HG02588 (cell line): ENCODE results near the gene ALKBH5.
A peak's percentile ranks its signal among the peaks of the same experiment; 100 is the strongest.

Experiments
- ATAC-seq: cut with Tn5 transposase; IDR thresholded peaks from one replicate; pipeline ENCODE4 v1.9.1; 2021; ENCODE audit warnings: mild to moderate bottlenecking, moderate library complexity; ENCODE audit not compliant: unreplicated experiment

The ALKBH5 gene

DNA sequence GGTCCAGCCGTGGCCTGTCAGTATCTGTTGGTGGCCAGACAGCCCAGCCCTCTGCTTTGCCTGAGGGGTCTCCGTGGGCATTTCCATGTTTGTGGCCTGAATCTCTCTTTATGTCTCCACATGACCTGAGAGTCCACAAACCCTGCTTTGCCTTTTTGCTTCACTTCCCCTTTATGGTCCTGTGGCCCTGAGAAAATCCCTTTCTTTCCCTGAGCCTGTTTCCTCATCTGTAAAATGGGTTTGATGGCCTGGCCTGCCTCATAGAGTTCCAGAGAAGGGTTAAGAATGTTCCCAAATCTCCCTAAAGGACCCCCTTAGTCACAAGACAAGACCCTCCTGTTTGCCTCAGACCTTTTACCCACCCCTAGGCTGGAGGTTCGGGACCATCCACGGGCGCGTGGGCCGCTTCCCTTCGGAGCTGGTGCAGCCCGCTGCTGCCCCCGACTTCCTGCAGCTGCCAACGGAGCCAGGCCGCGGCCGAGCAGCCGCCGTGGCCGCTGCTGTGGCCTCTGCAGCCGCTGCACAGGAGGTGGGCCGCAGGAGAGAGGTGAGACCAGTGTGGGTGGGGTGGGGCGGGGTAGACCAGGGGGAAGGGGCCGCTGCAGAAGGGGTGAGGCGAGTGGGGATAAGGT lies 26.2 kb upstream of the ALKBH5 start:
- no peak for ATAC-seq

DNA sequence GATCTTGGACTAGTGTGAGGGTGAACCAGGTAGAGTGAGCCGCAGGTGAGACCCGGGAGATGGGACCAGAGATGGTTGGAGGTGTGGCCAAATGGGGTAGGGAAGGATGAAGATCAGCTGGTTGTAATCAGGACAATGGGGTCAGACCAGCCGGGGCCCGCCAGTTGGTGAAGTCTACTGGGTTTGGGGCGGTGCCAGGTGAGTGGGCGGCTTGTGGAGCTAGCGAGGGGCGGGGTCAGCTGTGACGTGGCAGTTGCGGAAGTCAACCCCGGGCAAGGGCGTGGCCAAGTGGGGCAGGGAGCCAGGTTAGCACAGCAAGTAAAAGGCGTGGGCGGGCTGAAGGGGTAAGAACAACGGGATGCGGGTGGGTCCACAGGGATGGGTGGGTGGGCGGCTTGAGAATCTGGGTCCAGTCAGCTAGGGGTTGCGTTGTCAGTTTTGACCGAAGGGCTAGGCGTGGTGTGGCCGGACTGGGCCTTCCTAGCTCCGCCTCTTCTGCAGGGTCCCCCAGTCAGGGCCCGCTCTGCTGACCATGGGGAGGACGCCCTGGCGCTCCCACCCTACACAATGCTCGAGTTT lies 25.5 kb upstream of the ALKBH5 start:
- ATAC-seq, result no peak

DNA sequence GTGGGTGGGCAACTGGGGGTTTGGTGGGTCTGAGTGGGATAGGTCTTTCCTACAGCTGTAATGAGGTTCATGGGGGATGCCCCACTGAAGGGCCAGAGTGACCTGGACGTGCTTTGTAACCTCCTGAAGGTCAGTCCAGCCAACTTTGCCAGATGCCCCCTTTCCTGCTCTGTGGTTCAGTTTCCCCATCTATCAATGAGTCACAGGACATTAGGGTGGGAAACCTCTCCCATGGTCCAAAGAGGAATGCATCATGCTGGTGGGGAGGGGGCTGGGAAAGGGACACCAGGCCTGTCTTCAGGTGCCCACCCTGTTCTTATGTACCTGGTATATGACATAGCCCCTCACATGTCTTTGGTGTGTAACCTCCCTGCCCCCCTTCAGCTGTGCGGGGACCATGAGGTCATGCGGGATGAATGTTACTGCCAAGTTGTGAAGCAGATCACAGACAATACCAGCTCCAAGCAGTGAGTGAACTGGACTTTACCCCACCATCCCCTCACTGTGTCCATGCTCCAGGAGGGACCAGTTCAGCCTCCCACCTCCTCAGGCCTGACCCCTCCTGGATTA lies 24.0 kb upstream of the ALKBH5 start:
- no peak for ATAC-seq

DNA sequence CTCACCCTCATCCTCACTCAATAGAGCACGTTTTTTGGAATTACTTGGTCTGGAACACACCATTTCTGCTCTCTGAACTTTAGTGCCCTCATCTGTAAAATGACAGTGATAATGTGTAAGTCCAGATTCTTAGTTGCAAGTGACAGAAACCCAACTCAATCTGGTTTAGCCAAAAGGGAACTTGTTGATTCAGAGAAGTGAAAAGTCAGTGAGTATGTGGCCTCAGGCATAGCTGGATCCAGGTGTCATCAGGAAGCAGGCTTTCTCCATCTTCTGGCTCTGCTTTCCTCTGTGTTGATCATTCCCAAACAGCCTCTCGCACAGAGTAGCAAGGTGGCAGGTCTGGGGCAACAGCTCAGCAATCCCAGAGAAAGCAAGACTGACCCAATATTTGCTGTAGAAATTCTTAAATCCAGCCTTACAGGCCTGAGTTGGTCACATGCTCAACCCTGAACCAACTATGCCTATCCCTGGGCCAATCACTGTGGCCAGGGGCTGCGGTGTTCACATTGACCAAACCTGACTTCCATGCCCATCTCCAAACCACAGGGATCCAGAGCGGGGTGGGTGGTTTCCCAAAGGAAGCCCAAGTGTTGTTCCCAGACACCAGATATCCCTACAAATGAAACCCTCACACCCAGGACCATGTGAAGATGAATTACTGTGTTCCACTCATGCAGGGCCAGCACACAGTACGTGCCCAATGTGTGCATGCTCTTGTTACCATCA lies 23.3 kb upstream of the ALKBH5 start:
- ATAC-seq, result no peak

DNA sequence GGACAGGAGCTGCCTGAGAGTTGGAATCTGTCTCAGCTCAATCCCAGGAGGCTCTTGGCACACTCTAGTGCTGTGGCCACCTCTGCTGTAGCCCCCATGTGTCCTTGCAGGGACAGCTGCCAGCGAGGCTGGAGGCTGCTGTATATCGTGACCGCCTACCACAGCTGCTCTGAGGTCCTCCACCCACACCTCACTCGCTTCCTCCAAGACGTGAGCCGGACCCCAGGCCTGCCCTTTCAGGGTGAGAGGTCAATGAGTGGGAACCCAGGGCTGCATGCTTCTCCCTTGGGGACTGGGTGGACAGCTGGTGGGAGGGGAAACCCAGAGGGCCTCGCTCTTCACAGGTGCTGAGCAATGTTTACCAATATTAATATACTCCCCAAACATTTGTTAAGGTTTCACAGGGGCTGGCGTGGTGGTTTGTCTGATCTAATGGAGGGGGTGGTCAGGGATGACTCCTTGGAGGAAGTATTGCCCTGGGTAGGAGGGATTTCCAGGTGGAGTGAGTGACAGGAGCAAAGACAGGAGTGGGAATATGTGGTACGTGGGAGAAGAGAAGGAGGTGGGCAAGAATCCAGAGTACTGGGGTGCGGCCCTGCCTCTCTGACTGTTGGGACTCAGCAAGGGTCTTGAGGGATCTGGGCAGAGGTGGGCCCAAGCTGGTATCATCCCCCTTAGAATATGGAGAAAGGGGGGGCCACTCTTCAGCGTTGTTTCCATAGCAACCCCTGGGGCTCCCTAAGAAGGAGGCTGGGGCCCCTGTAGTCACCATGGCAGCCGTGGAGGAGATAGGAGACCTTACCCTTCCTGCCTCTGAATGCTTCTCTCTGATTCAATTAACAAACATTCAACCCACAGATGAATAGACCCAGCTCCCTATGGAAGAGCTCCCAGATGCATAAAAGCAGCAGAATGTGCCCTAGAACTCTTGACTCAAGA lies 22.2 kb upstream of the ALKBH5 start:
- peak; percentile 44 for ATAC-seq

DNA sequence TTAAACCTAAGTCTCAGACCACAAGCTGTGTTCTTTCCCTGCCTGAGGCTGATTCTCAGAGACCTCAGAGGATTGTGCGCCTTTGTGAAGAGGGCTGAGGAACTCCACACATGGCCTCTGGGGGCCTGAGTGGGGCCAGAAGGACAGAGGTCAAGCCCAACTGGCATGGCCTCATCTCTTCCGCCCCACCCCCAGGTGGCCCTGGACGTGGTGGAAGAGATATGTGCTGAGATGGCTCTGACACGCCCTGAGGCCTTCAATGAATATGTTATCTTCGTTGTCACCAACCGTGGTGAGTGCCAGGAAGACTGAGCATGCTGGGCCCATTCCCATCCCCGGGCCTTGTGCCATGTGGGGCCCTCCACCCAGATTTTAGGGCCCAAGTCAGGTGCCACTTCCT lies 20.1 kb upstream of the ALKBH5 start:
- ATAC-seq, result no peak

DNA sequence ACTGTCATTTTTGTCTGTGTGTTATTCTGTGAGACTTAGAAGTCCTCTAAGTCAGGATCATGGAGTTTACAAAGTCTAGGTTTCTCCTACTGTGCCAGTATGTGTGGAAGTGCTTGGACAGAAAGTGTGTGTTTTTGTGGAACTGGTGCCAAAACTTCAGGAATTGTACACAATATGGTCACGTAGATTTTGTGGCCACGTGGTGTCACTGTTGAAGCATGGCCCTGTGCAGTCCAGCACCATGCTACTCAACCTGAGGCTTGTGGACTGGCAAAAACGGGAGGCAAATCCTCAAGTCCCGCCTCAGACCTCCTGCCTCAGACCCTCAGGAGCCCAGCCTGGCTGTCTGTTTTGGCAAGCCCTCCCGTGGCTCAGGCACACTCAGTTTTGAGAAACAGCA lies 16.7 kb upstream of the ALKBH5 start:
- ATAC-seq, result no peak

DNA sequence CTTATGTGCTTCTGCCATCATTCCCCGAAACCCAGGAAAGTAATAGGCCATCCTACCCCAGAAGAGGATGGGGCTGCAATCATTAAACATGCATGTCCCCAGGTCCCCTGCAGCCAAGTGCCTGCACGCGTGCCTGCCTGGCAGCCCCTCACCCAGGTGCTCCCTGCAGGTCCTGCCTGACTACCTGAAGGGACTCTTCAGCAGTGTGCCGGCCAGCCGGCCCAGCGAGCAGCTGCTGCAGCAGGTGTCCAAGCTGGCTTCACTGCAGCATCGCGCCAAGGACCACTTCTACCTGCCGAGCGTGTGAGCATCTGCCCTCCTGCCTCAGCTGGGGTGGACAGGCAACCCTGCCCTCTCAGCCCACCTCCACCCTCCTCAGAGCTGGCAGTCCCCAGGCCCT lies 16.2 kb upstream of the ALKBH5 start:
- ATAC-seq, result no peak

DNA sequence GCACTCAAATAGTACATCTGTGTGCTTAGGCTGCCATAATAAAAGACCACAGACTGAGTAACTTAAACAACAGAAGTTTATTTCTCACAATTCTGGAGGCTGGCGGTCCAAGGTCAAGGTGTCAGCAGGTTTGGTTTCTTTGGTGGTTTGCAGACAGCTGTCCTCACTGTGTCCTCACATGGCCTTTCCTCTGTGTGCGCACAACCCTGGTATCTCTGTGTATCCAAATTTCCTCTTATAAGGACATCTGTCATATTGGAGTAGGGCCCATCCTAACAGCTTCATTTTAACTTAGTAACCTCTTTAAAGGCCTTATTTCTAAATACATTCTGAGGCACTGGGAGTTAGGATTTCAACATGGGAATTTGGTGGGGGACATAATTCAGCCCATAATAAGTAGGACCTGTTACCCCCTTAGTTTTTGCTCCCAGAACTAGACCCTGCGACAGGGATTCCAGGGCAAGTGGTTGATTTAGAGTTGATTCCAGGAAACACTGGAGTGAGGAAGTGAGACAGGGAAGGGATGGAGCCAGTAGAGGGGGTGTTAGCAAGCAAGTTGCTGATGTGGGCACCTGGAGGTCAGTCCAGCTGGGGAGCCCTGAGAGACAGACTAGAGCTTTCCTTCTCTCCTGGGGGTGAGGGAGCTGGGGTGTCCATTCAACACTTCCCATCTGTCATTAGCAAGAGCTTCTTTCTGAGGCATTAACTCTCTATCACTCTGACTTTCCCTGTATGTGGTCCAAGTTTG lies 10.9 kb upstream of the ALKBH5 start:
- no peak for ATAC-seq

DNA sequence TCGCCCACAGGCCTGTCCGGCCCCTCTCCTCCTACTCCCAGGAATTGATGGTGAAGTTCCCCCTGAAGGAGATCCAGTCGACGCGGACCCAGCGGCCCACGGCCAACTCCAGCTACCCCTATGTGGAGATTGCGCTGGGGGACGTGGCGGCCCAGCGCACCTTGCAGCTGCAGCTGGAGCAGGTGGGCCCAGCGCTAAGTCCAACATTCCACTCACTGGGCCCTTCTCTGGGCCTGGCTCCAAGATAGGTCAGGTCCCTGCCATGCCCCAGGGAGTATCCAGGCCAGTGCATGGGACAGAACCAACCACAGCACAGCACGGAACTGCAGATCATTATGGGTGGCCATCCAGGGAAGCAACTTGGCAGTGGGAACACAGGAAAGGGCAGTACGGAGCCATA lies 9.9 kb upstream of the ALKBH5 start:
- no peak for ATAC-seq

DNA sequence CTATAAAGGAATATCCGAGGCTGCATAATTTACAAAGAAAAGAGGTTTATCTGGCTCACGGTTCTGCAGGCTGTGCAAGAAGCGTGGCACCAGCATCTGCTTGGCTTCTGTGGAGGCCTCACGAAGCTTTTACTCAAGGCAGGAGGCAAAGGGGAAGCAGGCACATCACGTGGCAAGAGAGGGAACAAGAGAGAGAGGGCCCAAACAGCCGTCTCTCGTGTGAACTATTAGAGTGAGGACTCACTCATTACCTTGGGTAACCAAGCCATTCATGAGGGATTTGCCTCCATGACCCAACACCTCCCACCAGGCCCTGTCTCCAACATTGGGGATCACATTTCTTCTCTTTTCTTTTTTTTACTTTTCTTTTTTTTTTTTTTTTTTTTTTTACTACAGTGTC lies 7.5 kb upstream of the ALKBH5 start:
- no peak for ATAC-seq

DNA sequence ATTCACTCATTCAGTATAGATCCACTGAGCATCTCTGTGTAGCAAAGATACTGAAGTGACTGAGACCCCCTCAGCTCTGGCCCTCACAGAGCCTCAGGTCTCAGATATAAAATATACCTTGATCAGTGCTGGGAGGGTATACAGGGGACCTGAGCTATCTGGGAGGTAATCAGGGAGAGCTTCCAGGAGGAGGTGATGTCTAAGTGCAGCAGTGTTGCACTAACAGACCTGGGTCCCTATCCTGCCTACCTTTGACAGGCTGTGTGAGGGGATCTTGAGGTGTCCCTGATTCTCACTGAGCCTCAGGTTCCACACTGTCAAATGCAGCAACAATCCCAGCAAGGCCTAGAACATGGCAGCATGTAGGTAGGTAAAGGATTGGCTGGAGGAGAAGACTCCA lies 6.5 kb upstream of the ALKBH5 start:
- no peak for ATAC-seq

DNA sequence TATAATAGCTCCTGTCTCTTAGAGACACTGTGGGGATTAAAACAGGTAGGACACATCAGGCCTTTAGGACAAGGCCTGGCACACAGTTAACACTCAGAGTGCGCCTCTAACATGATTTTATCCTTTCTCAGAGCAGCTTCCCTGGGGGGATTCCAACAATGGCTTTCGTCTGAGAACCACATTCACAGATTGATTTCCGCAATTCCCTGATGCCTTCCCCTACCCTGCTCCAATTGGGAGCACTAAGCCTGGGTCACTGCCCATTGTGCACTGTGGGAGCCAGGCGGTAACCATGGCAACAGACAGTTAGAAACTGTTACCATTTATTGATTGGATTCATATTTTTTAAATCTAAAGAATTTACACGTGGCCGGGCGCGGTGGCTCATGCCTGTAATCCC lies 5.9 kb upstream of the ALKBH5 start:
- ATAC-seq, result no peak

DNA sequence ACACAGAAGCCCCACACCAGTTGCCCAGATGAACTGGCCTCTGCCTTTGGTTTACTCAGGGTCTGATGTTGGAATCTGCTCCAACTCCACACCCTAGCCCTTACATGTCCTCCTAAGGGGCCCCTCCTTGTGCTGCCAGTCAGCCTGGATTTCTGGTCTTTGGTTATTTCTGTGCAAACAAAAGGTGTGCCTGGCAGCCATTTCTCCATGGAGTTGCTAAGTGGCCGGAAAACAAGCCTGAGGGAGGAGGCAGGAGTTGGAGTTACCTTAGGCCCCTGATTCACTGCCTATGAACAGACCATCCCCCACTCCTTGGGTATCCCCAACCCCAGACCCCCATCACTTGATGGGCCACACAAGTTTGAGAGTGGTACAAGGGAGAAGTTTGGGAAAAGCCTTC lies 4.4 kb upstream of the ALKBH5 start:
- no peak for ATAC-seq

DNA sequence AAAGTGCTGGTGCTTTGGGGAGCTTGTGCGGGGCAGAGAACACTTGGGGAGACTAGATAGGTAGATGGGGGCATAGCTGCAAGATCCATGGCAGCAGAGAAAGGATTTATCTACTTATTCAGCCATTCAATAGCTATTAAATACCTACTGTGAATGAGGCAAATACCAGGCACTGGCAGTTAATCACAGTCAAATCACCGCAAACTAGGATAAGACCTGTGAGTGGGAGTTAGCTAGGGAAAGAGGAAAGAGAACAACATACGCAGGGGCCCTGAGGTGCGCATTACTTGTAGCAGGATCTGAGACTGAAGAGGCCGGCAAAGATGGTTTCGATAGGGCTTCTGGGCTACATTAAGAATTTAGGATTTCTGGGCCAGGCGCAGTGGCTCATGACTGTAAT lies 3.8 kb upstream of the ALKBH5 start:
- ATAC-seq, result no peak

DNA sequence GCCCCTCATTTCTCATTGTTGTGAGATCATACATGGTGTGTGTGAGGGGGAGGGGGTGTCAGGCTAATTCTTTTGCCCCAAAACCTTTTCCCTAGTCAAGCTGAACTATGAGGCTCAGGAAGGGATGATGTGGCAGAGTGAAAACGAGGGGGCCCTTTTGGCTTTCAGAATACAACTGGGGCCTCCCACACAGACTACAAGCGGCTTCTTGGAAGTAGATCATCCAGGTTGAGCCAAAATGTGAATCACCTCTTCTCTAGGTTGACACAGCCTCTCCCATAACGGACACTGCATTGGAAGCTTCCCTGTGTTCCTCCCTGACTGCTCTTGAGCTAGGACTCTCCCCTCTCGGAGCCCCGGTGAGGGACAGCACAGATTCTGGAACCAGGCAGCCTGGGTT lies 2.3 kb upstream of the ALKBH5 start:
- no peak for ATAC-seq

DNA sequence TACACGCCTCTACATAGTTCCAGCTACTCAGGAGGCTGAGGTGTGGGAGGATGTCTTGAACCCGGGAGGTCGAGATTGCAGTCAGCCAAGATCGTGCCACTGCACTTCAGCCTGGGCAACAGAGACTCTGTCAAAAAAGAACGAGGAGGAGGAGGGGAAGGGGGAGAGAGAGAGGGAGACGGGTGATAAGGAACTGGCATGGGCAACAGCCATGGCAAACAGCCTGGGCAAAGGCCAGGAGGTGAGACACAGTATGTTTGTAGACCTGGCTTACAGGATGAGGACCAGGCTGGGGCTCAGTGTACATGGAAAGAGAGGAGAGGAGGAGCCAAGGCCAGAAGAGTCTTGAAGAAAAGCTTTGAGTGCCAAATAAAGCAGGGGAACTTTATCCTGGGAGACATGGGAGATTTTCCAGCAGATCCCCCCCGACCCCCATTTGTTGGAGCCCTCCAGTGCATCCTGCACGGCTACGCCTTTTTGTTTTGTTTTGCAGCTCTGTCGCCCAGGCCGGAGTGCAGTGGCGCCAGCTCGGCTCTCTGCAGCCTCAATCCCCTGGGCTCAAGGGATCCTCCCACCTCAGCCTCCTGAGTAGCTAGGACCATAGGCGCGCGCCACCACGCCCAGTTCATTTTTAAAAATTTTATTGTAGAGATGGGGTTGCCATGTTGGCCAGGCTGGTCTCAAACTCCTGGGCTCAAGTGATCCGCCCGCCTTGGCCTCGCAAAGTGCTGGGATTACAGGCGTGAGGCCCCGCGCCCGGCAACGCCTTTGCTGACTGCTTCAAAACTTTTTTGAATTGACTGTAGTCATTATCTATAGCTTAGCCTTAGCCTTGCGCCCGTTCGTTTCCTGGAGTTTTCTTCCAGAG lies 1.3 kb upstream of the ALKBH5 start:
- no peak for ATAC-seq

DNA sequence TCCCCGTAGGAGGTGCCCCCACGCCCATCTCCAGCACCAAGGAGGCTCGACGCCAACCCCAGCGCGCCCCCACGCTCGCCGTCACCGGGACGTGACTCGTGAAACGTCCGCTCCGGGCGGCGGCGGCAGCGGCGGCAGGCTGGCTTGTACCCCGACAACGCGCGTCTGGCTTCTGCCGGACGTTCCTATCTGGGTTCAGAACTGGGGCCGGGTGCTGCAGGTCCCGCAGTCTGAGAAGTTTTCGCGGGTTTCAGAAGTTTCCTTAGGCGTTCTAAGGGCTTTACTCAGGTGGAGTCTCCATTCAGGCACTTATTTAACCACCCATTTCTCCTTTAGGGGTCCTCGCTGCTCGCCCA lies 672 bp upstream of the ALKBH5 start:
- ATAC-seq, result peak; percentile 38

DNA sequence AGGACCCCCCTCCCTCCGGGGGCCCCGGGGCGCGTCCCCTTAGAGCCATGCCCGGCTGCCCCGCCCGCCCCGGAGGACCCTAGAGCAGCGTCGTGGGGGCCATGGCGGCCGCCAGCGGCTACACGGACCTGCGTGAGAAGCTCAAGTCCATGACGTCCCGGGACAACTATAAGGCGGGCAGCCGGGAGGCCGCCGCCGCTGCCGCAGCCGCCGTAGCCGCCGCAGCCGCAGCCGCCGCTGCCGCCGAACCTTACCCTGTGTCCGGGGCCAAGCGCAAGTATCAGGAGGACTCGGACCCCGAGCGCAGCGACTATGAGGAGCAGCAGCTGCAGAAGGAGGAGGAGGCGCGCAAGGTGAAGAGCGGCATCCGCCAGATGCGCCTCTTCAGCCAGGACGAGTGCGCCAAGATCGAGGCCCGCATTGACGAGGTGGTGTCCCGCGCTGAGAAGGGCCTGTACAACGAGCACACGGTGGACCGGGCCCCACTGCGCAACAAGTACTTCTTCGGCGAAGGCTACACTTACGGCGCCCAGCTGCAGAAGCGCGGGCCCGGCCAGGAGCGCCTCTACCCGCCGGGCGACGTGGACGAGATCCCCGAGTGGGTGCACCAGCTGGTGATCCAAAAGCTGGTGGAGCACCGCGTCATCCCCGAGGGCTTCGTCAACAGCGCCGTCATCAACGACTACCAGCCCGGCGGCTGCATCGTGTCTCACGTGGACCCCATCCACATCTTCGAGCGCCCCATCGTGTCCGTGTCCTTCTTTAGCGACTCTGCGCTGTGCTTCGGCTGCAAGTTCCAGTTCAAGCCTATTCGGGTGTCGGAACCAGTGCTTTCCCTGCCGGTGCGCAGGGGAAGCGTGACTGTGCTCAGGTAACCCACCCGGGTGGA lies 759 bp downstream of the ALKBH5 start:
- ATAC-seq, result peak; percentile 14
